Measurements from ENCODE around the gene DSE. TPM values are rescaled to one million over a fixed set of nuclear protein-coding genes. Genes with fewer than 3 reads are reported as not detected.

DSE gene
- total RNA-seq, 2 donors from 2014 or later = 5.0 to 9.3 TPM

GRCh38 chr6:116472706-116473105 is 102.0 kb downstream of the DSE start:
- H3K27ac ChIP-seq = no peak overlapping the region
- no peak for TF ChIP-seq CTCF (IDR thresholded peaks at IDR 0.05)
- no peaks in the 10 kb centered on the region for H3K27me3 ChIP-seq
- no peaks in the 10 kb centered on the region for H3K4me1 ChIP-seq
- no peak for DNase-seq
- no peaks in the 10 kb centered on the region for H3K9me3 ChIP-seq
- H3K36me3 ChIP-seq = no peaks in the 10 kb centered on the region
- H3K9ac ChIP-seq (ENCODE audit: low read depth in 2 of 2, low read length in 2 of 2) = no peak overlapping the region
- no peak overlapping the region for H3K4me3 ChIP-seq
- intact Hi-C loops (cut with DNase I) = no loop called here

GRCh38 chr6:116475141-116475540 is 104.4 kb downstream of the DSE start:
- H3K9me3 ChIP-seq = no peaks in the 10 kb centered on the region
- no peaks in the 10 kb centered on the region for H3K36me3 ChIP-seq
- DNase-seq = no peak
- H3K4me3 ChIP-seq = no peak overlapping the region
- H3K9ac ChIP-seq (ENCODE audit: low read depth in 2 of 2, low read length in 2 of 2) = no peak overlapping the region
- no peak overlapping the region for H3K27ac ChIP-seq
- TF ChIP-seq CTCF (IDR thresholded peaks at IDR 0.05) = no peak
- no peaks in the 10 kb centered on the region for H3K27me3 ChIP-seq
- intact Hi-C loops (cut with DNase I) = no loop called here
- H3K4me1 ChIP-seq = no peaks in the 10 kb centered on the region

GRCh38 chr6:116476002-116476678 is 105.4 kb downstream of the DSE start:
- Histone ChIP-seq H3K4me1 (no peaks in the 10 kb centered on the region), H3K4me3 (no peak overlapping the region), H3K36me3 (no peaks in the 10 kb centered on the region), H3K27me3 (no peaks in the 10 kb centered on the region), H3K9me3 (no peaks in the 10 kb centered on the region), H3K27ac (no peak overlapping the region), H3K9ac (ENCODE audit: low read depth in 2 of 2, low read length in 2 of 2) (no peak overlapping the region)
- TF ChIP-seq CTCF (IDR thresholded peaks at IDR 0.05) = no peak
- intact Hi-C loops (cut with DNase I) = no loop called here
- no peak for DNase-seq

DNA sequence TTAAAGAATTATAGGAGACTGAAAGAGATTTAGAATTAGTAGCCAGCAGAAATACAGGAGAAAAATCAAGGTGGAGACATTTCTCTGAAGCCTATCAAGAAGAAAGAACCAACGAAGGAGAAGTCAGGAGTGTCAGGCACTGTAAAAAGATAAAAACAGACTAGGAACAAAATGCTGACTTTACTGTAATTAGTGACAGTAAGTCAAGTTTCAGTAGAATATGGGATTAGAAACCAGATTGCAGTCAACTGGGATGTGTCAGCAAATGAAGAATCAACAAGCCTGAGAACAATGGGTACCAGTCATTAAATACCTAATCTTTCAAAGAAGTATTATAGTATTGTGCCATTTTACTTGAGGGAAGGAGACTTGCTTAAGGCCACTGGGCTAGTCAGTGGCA is 112.0 kb downstream of the DSE start:
- H3K4me1 ChIP-seq = no peaks in the 10 kb centered on the region
- no peak overlapping the region for H3K9ac ChIP-seq (ENCODE audit: low read depth in 2 of 2, low read length in 2 of 2)

GRCh38 chr6:116483616-116484015 is 112.9 kb downstream of the DSE start:
- TF ChIP-seq CTCF (IDR thresholded peaks at IDR 0.05) = no peak
- DNase-seq = no peak
- intact Hi-C loops (cut with DNase I) = no loop called here

More for the DNA sequence above, 112.0 kb downstream of the DSE start:
- Histone ChIP-seq H3K27me3 (no peaks in the 10 kb centered on the region), H3K27ac (no peak overlapping the region), H3K9me3 (no peaks in the 10 kb centered on the region), H3K4me3 (no peak overlapping the region), H3K36me3 (no peaks in the 10 kb centered on the region)
- intact Hi-C loops (cut with DNase I) = no loop called here
- no peak for TF ChIP-seq CTCF (IDR thresholded peaks at IDR 0.05)
- no peak for DNase-seq

More at GRCh38 chr6:116483616-116484015, 112.9 kb downstream of the DSE start:
- no peak overlapping the region for H3K9ac ChIP-seq (ENCODE audit: low read depth in 2 of 2, low read length in 2 of 2)
- no peaks in the 10 kb centered on the region for H3K9me3 ChIP-seq
- H3K4me1 ChIP-seq = no peaks in the 10 kb centered on the region
- no peaks in the 10 kb centered on the region for H3K27me3 ChIP-seq
- H3K4me3 ChIP-seq = no peak overlapping the region
- H3K27ac ChIP-seq = no peak overlapping the region
- no peaks in the 10 kb centered on the region for H3K36me3 ChIP-seq
